Stimulated activated CD8-positive, alpha-beta memory T cell treated with anti-CD3 and anti-CD28 coated beads, Interleukin-15, amount 100 ng/mL, for 1 hour (primary cell): Measurements from ENCODE around the gene PCDHA6.
"Not testable (repeated sequence)": the region's sequence is repeated elsewhere in the genome, so short reads cannot be mapped to it uniquely, and the experiment has no call there.

ENCODE experiments used
- DNase-seq: peaks from one replicate; pipeline ENCODE4 v3.0.0-alpha.2; 2020; ENCODE audit warnings: low read depth

PCDHA6 gene

GRCh38 chr5:140827704-140828361 is at the start of gene PCDHA6:
PCDHA6 (plus strand) TSS chr5:140827960; CDS start chr5:140828092, 132 bp downstream.
- no peak for DNase-seq

GRCh38 chr5:140780512-140780911 is 47.2 kb upstream of the PCDHA6 start:
- DNase-seq = no peak

GRCh38 chr5:140785905-140786686 is 41.7 kb upstream of the PCDHA6 start, which contains the start of gene PCDHA1:
PCDHA1 (plus strand) TSS chr5:140786140.
- DNase-seq = no peak

GRCh38 chr5:140787422-140787821 is 40.3 kb upstream of the PCDHA6 start:
- not testable (repeated sequence) for DNase-seq

GRCh38 chr5:140787849-140788504 is 39.8 kb upstream of the PCDHA6 start:
- DNase-seq = not testable (repeated sequence)

- DNase-seq = no peak
Observed at GRCh38 chr5:140791089-140791488, 36.7 kb upstream of the PCDHA6 start.

- DNase-seq = no peak
Observed at GRCh38 chr5:140794595-140795258, 33.0 kb upstream of the PCDHA6 start, which contains the start of gene PCDHA2. PCDHA2 (plus strand) TSS chr5:140794852.

GRCh38 chr5:140795259-140795641 is 32.5 kb upstream of the PCDHA6 start:
- no peak for DNase-seq

- not testable (repeated sequence) for DNase-seq
Observed at GRCh38 chr5:140796072-140796717, 31.6 kb upstream of the PCDHA6 start.

GRCh38 chr5:140796718-140797095 is 31.1 kb upstream of the PCDHA6 start:
- DNase-seq = no peak

GRCh38 chr5:140800816-140801493 is 26.8 kb upstream of the PCDHA6 start, which contains the start of gene PCDHA3:
PCDHA3 (plus strand) TSS chr5:140801057.
- no peak for DNase-seq

GRCh38 chr5:140801494-140801841 is 26.3 kb upstream of the PCDHA6 start:
- DNase-seq = no peak

GRCh38 chr5:140802381-140802780 is 25.4 kb upstream of the PCDHA6 start:
- DNase-seq = not testable (repeated sequence)

GRCh38 chr5:140802781-140803271 is 24.9 kb upstream of the PCDHA6 start:
- no peak for DNase-seq

GRCh38 chr5:140806834-140807775 is 20.7 kb upstream of the PCDHA6 start, which contains the start of gene PCDHA4:
PCDHA4 (plus strand) TSS chr5:140807068.
- DNase-seq = no peak

- not testable (repeated sequence) for DNase-seq
Observed at GRCh38 chr5:140808241-140808888, 19.4 kb upstream of the PCDHA6 start.

GRCh38 chr5:140808889-140809291 is 18.9 kb upstream of the PCDHA6 start:
- DNase-seq = no peak

- no peak for DNase-seq
Observed at GRCh38 chr5:140821375-140822280, 6.1 kb upstream of the PCDHA6 start, which contains the start of gene PCDHA5. PCDHA5 (plus strand) TSS chr5:140821613.
